GM19025 (cell line): ENCODE data around the gene GTPBP8.
A peak's percentile ranks its signal among the peaks of the same experiment; 100 is the strongest.

Source experiments
- ATAC-seq: cut with Tn5 transposase; IDR thresholded peaks from one replicate; pipeline ENCODE4 v1.9.1; 2021; ENCODE audit warnings: mild to moderate bottlenecking, low read depth, moderate library complexity; ENCODE audit not compliant: unreplicated experiment

GTPBP8 gene

DNA sequence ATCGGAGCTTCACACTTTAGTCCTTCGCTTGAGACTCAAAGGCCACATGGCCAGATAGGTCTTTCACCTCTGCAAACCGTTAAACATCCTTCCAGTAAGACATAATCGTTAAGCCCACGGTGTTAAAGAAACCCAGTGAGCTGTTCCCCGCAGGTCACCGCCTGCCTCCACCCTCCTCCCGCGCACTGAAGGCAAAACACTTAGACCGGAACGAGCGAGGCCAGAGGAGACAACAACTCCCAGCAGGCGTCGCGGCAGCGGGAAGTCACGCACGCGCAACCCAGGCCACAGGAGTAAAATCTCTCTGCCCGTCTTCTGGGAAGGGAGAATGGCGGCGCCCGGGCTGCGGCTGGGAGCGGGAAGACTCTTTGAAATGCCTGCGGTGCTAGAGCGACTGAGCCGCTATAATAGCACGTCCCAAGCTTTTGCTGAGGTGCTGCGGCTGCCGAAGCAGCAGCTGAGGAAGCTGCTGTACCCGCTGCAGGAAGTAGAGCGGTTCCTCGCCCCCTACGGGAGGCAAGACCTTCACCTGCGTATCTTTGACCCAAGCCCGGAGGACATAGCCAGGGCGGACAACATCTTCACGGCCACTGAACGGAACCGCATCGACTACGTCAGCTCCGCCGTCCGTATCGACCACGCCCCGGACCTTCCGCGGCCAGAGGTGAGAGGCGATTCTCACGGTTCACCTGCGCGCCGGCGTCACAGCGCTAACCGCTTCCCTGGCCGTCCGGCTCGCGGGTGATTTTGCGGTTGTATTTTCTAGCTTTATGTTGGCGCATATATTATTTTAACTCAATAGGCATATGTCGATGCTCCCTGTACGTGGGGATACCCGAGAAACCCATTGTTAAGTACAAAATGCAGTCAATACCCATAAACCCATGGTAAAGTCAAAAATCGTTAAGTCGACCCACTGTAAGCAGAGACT, at the start of gene GTPBP8:
Gene GTPBP8 (plus strand): TSS at position 313 of the 931 bp plus-strand sequence. CDS start 16 bp downstream, at position 329.
- peak; percentile 91 for ATAC-seq

GRCh38 chr3:112948346-112948838, 42.4 kb upstream of the GTPBP8 start:
- no peak for ATAC-seq

- ATAC-seq = no peak
Measured at GRCh38 chr3:112956351-112956750, 34.4 kb upstream of the GTPBP8 start.

- ATAC-seq = no peak
Measured at GRCh38 chr3:112958811-112959560, 31.8 kb upstream of the GTPBP8 start.

- ATAC-seq = no peak
Measured at GRCh38 chr3:112963683-112964082, 27.1 kb upstream of the GTPBP8 start.

- no peak for ATAC-seq
Measured at GRCh38 chr3:112965656-112966055, 25.1 kb upstream of the GTPBP8 start.

- ATAC-seq = no peak
Measured at GRCh38 chr3:112966633-112967032, 24.2 kb upstream of the GTPBP8 start.

DNA sequence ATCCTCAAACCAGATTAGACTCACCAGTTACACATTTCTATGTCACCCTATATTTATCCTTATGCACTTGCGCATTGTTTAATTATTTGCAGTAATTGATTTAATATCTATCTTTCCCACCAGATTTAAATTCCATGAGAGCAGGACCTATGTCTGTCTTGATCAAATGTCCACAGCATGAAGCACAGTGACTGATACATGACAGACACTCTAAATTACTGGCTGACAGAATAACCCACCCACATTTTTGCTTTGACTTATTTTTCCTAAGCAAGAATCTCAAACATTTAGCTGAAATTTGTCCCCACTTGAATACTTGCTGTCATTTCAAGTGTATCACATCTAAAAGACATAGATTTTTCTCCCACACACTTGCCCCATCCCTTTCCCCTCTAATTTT, 23.4 kb upstream of the GTPBP8 start:
- no peak for ATAC-seq

GRCh38 chr3:112967828-112968227, 23.0 kb upstream of the GTPBP8 start:
- ATAC-seq = no peak

GRCh38 chr3:112972158-112972557, 18.6 kb upstream of the GTPBP8 start:
- ATAC-seq = no peak

DNA sequence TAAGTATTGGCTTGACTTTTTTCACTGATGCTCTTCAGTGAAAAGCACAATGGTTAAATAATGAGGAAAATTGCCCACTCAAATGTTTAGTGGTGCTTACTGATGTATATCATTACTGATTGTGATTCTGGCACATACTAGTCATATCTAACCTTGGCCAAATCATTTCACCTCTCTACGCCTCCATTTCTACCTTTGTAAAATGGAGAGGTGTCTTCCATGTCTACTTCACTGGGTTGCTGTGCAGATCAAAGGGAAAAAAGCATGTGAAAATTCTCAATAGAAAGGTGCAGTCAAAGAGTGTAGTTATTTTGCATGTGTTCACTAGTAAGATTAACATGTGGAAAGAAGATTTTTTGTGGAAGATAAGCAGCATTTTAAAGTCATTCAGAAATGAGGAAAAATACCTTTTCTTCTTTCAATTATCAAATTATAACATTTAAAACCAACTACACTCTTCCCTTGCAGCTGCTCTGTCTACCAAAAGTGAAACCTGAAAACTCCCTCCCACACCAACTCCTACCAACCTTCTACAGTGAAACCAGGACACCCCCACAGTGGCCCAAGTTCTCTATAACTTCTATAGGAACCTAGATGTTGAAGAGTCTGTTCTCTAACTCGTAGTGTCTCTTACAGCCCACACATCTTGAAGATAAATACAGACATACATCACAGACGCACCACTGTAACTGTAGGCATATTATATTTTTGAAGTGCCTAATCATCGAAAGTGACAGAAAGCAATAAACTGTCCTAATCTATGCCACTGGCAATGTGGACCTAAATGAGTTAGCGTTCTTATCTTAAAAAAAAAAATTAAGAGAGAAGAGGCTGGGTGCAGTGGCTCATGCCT, 17.2 kb upstream of the GTPBP8 start:
- ATAC-seq = peak; percentile 86

- ATAC-seq = no peak
Measured at GRCh38 chr3:112974178-112974517, 16.6 kb upstream of the GTPBP8 start.

DNA sequence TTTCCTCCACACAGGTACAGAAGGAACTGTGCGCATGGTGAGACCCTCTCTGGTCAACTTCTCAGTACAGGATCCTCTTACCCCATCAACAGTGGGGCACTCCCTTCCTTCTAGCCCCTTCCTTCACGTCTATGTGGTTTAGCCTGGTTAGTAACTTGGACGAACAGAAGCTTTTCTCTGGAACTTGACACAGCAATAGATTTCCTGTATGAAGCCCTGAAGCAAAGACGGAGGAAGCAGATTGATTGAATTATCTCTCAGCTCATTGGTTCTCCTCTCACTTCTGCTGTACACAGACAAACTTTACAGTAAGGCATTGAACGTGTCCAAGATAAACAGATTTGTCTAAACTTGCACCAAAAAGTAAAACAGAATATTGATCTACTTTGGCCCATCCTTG, 15.9 kb upstream of the GTPBP8 start, which contains the start of gene CD200R1:
Gene CD200R1 (minus strand): TSS at position 210 of the 400 bp plus-strand sequence. CDS start 246 bp downstream, outside the sequence.
- no peak for ATAC-seq

GRCh38 chr3:112976001-112976400, 14.8 kb upstream of the GTPBP8 start:
- ATAC-seq = no peak

DNA sequence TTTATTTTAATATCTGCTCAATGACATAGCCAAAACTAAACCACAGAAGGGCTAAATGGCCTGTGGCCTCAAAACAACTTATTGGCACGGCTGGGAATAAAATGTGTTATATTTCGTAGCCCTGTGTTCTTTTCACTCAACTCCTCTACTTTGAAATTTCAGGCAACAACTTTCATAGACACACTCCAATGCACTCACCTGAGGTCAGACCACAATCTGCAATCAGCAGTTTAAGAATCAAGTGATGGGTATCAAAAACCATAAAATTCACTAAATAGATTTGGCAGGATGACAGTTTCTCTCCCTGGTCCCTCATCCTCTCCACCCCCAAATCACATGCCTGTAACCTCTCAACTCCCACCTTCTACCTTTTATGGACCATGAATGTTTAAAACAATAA, 13.8 kb upstream of the GTPBP8 start:
- no peak for ATAC-seq

GRCh38 chr3:112979244-112979832, 11.4 kb upstream of the GTPBP8 start:
- no peak for ATAC-seq

- ATAC-seq = no peak
Measured at GRCh38 chr3:112980080-112980479, 10.7 kb upstream of the GTPBP8 start.

DNA sequence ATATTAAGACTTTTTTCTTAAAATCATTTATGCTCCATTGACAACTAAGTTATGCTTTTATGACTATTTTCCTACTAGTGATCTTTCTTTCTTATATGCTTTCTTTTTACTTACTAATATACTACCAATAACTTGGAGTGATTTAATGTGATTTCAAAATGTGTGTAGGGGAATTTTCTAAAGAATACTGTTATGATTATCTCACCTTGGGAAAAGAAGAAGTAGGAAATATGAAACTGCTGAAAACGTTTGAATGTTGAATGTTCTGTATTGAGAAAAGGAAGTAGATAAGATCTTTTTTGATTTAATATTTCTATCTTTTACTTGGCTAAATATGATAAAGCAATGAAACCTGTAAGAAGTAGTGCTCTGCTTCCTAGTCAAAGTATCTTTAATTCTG, 8.1 kb upstream of the GTPBP8 start:
- ATAC-seq = no peak

GRCh38 chr3:112984485-112984884, 6.3 kb upstream of the GTPBP8 start:
- ATAC-seq = no peak

- no peak for ATAC-seq
Measured at GRCh38 chr3:112987710-112988334, 3.0 kb upstream of the GTPBP8 start.
